Activated CD4-positive, alpha-beta T cell treated with anti-CD3 and anti-CD28 coated beads for 4 hours (primary cell): ENCODE data around the gene DSCAML1.

Source experiments
- DNase-seq, 2 donors: peaks; one replicate each; pipeline ENCODE4 v3.0.0-alpha.2; 2020

Gene DSCAML1

GRCh38 chr11:117541211-117541610 lies 255.8 kb downstream of the DSCAML1 start:
- DNase-seq = no peak

DNA sequence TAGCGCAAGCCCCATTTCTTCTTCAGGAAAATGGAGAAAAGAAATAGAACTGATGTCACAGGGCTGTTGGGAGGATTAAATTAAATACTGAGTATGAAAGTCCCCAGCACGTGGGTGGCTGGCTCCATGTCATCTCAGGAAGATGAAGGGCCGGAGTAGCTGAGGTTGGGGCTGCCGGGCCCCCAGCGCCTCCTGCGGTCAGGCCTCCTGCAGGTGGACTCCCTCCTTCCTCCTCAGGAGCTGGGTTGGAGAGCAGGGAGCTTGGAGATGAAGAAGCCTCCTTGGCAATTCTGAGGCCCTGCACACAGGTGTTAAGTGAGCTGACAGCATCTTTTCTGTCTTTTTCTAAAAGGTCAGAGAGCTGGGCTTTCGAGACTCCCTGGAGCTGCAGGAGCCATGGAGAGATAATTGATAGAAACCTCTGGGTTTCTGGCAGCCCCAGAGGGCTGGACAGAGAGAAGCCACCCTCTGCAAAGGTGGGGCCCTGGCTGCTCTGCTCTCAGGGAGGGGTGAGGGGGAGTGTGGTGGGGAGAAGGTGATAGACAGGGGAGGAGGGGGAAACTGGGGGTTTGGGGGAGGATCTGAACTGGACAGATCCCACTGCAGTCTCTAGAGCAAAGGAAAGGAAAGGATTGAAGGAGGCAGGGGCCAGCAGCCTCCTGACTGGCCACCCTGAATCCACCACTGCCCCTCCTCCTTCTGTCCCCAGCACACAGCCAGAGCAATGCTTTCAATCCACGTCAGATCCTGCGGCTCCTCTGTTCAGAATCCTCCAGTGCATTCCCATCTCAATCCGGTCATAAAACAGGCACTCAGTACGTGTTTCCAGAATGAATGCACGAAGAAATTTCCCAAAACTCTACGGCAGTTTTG lies 258.5 kb downstream of the DSCAML1 start:
- DNase-seq = no peak

DNA sequence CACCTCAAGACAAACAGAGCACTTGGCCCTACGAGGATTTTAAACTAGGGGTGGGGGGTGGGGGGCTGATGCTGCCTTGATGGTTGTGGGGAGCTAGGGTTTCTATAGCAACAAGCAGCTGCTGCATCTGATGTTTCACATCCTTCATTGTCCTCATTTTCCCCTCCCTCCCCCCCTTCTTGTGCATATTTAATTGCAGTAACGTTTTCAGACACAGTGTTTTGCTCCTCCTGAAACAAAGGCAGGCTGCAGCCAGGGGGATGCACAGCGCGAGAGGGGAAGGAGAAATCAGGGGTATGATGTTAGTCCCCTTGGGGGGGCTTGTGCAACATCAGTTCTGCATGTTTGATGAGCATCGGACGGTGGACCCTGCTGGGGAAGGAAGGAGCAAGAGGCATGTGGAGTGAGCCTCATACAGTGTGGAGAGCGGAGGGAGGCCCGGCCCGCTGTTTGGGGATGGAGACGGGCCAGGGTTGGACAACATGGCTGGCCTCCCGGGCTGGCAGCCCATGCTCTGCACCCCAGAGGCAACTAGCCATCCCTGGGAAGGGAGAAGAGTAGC lies 261.1 kb downstream of the DSCAML1 start:
- no peak for DNase-seq

DNA sequence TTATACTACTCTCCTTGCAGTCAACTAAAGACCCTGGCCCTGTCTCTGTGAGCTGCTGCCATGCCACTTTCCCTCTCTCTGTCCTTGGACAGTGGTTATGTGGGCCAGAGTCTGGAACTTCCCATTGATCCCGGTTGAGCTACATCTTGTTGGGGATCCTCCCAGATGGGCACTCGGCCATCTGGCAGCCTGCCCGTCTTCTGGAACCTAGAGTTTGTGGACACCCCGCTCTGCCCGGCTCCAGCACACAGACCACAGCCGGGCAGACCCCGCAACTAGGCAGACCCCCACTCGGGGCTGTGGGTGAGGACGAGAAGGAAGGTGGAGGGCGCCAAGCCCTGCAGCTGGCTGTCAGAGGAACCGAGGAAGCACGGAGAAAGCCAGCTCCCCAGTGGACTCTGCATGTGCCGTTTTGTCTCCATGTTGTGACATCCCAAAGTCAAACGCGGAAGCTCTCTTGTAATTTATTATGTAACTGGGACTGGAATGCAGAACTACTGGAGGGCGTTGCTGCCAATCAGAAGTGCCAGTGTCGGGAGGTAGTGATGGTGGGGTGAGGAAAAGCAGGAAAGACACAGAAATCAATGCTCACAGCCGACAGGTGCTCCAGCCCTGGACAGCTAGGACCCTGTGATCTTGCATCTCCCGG lies 261.7 kb downstream of the DSCAML1 start:
- DNase-seq = no peak

- DNase-seq = no peak
These were observed 264.4 kb downstream of the DSCAML1 start for GRCh38 chr11:117532568-117532967.

DNA sequence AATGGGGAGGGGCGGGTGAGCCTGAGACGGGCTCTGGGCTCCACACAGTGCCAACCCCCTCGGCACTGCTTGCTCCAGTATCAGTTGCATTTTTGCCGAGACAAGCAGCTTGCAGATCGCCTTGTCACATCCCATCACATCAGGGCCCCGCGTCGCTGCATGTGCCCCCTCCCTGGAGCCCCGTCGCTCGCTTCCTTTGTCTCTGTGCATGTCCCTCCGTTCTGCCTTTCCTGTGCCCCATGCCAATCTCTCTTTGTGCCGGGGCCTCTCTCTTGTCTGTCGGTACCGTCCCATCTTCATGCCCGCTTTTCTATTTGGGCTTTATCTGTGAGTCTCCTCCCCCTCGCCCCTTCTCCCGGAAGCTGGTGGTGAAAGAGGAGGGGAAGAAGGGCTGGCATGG lies 267.2 kb downstream of the DSCAML1 start:
- DNase-seq = no peak

- no peak for DNase-seq
These were observed 268.8 kb downstream of the DSCAML1 start for GRCh38 chr11:117528097-117528721.

DNA sequence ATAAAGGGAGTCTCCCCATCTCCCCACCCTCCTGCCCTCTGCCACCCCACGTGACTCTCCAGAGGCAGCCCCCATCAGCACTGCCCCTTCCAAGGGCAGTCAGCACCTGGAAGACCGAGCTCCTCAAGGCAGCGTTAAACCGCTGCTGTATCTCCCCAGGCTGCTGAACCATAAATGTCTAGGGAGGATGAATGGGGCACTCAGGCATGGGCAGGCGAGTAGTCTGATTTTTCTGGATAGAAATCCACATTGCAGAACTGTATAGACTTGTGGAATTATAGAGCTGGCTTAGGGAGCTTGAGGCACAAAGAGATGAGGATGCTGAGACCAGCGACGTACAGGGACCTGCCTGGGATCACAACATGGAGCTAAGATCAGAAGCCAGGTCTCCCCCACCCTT lies 269.7 kb downstream of the DSCAML1 start:
- no peak for DNase-seq

DNA sequence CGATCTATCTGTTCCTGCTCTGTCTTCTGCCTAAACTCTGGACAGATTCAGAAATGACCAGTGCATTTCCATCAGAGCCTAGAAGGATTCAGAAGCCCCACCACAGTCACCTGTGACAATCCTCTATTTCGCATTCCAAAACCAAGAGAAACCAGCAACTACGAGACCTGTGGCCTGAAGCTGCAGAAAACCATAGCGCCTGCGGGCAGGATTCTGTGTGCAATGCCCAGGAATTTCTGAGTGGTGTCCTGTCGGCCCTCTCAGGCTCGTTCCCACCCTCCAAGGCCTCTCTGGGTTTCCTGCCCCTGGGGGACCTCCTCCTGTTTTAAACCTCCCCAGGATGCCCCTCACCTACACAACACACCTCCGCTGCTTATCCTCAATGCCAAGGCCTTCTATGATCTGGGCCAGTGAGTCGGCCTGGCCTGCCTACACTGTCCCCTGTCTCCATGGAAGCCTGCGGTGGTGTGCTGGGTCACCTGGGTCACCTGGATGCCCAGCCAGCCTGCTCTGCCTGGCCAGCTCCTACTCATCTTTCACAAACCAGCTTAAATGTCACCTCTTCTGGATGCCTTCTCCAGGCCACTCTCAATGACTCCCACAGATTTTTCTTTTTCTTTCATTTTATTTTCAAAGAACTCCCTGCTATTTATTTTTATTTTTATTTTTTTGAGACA lies 271.0 kb downstream of the DSCAML1 start:
- no peak for DNase-seq

DNA sequence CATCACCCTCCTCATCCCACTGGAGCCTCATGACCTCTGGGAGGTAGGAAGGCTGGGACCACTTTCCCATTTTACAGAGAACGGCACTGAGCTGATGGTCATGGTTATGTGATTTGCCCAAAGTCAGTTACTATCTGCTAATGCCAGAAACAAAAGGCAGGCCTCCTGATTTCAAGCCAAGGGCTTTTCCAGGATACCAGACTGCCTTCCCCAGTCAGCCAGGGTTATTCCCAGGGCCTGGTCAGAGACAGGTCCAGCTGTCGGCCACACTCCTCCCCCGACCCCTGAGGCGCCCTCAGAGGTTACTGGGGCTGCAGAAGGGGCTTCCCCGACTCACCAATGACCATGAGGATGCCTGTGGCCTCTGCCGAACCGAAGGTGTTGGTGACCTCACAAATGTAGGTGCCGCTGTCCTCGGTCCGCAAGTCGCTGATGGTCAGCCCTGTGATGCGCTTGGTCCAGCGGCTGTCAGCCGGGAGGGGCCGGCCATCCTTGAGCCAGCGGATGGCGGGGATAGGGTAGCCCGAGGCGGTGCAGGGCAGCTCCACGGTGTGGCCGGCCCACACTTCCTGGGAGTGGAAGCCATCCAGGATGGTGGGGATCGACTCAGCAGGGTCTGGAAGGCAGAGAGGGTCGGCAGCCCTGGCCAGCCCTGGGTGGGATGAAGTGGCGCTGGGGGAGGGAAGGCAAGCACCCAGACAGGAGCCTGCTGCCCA lies 272.4 kb downstream of the DSCAML1 start:
- DNase-seq = no peak

DNA sequence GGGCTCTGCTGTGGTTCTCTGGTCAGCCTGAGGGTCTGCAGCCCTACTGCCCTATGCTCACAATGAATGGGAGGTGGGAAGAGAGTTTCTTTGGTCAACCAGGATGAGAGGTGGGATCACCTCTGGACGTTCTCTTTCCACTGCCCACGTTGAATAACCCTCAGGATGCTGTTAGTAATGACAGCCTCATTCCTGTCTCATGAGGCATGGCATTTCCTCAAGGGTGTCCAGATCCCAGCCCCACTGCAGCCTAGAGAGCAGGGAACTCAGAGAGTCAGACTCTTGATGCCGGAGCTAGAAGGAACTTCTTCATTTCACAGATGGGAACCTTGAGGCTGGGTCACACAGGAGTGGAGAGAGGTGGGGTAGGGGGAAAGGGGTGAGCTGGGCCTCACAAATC lies 273.3 kb downstream of the DSCAML1 start:
- no peak for DNase-seq

GRCh38 chr11:117521974-117522373 lies 275.0 kb downstream of the DSCAML1 start:
- no peak for DNase-seq

- no peak for DNase-seq
These were observed 276.1 kb downstream of the DSCAML1 start for GRCh38 chr11:117520966-117521365.

DNA sequence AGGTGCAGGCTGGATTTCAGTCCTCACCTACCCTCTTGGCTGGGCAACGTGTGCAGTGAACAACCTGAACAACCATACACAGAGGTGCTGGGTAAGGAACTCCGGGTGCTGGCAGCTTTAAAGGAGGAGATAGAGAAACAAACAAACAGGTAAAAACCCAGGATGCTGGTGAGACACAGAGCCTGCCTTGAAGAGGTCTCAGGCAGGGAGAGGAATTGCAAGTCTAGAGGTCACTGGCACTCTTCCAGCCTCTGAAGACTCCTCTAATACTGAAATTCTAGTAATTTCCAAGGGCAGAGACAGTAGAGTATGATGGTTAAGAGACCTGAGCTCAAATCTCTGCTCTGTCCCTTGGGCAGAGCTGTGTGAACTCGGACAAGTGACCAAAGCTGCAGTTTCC lies 276.8 kb downstream of the DSCAML1 start:
- DNase-seq = no peak

DNA sequence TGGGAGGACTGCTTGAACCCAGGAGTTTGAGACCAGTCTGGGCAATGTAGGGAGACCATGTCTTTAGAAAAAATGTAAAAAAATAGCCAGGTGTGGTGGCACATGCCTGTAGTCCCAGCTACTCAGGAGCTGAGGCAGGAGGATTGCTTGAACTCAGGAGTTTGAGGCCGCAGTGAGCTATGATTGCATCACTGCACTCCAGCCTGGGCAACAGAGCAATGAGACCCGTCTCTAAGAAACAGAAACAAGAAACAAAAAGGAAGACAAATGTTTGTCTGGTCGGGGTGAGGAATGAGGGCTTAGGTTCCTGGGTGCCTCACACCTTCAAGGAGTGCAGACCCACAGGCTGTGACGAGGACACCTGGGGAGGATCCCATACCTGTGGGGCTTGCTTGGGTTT lies 277.4 kb downstream of the DSCAML1 start:
- DNase-seq = no peak

DNA sequence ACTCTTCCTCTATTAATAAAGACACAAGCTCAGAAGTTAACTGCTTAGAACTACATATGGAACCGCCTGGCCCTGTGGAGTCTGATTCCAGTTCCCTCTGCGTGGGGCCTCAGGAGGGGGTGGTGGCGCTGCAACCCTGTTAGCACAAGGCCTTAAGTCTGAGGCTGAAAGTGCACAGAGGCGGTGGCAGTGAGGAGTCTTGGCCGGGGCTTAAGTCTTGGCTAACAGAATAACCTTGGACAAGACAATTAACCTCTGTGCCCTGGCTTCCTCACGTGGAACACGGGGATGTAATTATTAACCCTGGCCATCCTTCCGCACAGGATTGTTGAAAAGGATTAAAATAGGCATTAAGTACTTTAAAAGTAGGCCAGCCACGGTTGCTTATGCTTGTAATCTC lies 277.8 kb downstream of the DSCAML1 start:
- DNase-seq = no peak

DNA sequence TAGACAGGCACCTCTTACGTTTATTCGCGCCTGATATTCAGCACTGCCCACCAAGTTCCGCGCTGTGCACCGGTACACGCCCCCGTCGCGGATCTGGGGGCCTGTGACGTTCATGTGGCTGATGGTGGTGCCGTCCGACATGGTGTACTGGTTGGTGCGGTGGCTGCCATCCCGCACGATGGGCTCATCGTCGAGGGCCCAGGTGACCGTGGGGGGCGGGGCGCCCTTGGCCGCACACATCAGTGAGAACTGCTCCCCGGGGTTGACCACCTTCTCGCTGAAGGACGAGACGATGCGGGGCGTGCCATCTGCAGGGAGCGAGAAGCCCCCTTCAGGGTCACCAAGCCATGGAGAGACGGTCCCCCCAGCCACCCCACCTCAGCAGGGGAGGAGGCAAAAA lies 278.6 kb downstream of the DSCAML1 start:
- no peak for DNase-seq

GRCh38 chr11:117517097-117517496 lies 279.9 kb downstream of the DSCAML1 start:
- DNase-seq = no peak

GRCh38 chr11:117515892-117516787 lies 280.9 kb downstream of the DSCAML1 start:
- DNase-seq = no peak

DNA sequence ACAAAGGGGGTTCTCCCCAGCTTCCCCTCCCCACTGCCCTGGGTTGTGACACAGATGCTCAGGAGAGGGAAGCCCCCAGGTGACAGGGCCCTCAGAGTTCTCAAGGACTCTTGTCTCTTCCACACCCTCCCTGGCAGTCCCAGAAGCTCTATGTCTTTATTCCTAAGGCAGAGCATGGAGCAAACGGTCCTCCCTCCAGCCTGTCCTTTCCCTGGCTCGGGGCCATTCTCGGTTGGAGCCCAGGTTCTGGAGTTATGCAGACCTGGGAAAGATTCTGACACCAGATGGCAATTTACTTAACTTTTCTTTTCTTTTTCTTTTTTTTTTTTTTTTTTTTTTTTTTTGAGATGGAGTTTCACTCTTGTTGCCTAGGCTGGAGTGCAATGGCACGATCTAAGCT lies 282.8 kb downstream of the DSCAML1 start:
- no peak for DNase-seq

GRCh38 chr11:117513666-117514065 lies 283.4 kb downstream of the DSCAML1 start:
- DNase-seq = no peak
